ENCODE results near the gene TAF1. TPM values are rescaled to one million over a fixed set of nuclear protein-coding genes. Genes with fewer than 3 reads are reported as not detected.
"Not testable (repeated sequence)": the region's sequence is repeated elsewhere in the genome, so short reads cannot be mapped to it uniquely, and the experiment has no call there.

Gene TAF1
- total RNA-seq, 5 donors from 2014 or later (not counting 1 experiment from before 2014, with no cell fraction given) = 61.4 to 70.0 (median 63.3) TPM

DNA sequence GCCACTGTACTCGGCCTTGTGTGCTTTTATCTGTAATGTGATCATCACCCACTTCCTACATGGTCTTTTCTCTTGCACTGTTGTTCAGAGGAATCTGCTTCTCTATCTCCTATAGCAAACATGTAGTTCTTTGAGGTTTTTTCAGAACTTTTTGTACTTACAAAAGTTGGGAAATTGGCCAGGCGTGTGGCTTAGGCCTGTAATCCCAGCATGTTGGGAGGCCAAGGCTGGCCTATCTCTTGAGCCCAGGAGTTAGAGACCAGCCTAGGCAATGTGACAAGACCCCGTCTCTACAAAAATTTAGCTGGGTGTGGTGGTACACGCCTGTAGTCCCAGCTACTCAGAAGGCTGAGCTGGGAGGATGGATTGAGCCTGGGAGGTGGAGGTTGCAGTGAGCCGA lies 30.4 kb downstream of the TAF1 start:
- no peak overlapping the region for H3K4me3 ChIP-seq (ENCODE audit: control insufficient read depth in 1 of 2, extremely low read depth in 1 of 2, low read length in 1 of 2)
- no peak overlapping the region for H3K27ac Mint-ChIP-seq
- ChIA-PET CTCF (interaction anchor here in 1 of 2 donors (0.9 kb wide), 1 partner anchor 24 kb away, joined by 5 read pairs; no protein-coding TSS in a partner anchor), POLR2A (no interaction called here)
- H3K9me3 ChIP-seq = no peaks in the 10 kb centered on the region
- no peak for DNase-seq
- no CpG with 5 or more reads among the region's 5 CpGs for WGBS (ENCODE audit: insufficient coverage)
- peaks cover 0 to 3% (median 2%) of the 10 kb centered on the region in 3 donors for H3K4me1 Mint-ChIP-seq
- H3K36me3 Mint-ChIP-seq = peaks cover 39% of the 10 kb centered on the region
- peaks cover 4 to 68% of the 10 kb centered on the region in 2 donors for H3K36me3 ChIP-seq (ENCODE audit: control insufficient read depth in 2 of 2, extremely low read depth in 1 of 2, insufficient read depth in 1 of 2, low read length in 1 of 2)
- H3K4me3 Mint-ChIP-seq = no peak overlapping the region
- no peak overlapping the region for H3K27ac ChIP-seq (ENCODE audit: low read length)
- no peak for ATAC-seq (replicated peaks in 1 of 4)
- peaks cover 0 to 4% of the 10 kb centered on the region in 2 donors for H3K27me3 Mint-ChIP-seq
- no peaks in the 10 kb centered on the region for H3K9me3 Mint-ChIP-seq
- H3K4me1 ChIP-seq (ENCODE audit: control insufficient read depth in 1 of 2, extremely low read depth in 1 of 2, insufficient read depth in 2 of 2, low read length in 2 of 2) = no peaks in the 10 kb centered on the region
- no peaks in the 10 kb centered on the region for H3K27me3 ChIP-seq (replicated peaks in 1 of 2; ENCODE audit: control insufficient read depth in 2 of 2, extremely low read depth in 1 of 2, insufficient read depth in 2 of 2, low read length in 1 of 2)

DNA sequence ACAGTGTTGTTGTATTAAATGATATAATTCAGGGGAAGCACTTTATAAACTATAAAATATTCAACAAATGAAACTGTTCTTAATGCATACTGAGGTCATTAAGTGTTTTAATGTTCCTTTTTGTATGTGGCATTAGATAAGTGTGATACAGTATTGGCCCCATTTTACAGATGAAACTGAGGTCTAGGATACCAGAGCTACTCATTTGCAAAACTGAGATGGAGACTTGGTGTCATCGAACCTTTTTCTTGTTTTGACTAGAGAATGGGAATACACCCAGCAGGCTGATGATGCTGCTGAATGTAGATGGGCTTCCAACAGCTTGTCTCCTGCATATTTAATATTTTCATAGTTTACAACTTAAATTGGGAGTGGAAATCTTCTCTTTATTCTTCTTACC lies 34.6 kb downstream of the TAF1 start:
- peaks cover 0 to 2% (median 0%) of the 10 kb centered on the region in 3 donors for H3K4me1 Mint-ChIP-seq
- no peaks in the 10 kb centered on the region for H3K27me3 Mint-ChIP-seq
- POLR2A ChIA-PET = no interaction called here
- CTCF ChIA-PET = no interaction called here
- H3K36me3 Mint-ChIP-seq = peaks cover 26% of the 10 kb centered on the region
- no peak overlapping the region for H3K27ac ChIP-seq (ENCODE audit: low read length)
- no peaks in the 10 kb centered on the region for H3K9me3 ChIP-seq
- DNase-seq (no peak), ATAC-seq (replicated peaks in 1 of 4) (no peak)
- H3K4me3 Mint-ChIP-seq = no peak overlapping the region
- no CpG with 5 or more reads among the region's 1 CpG for WGBS (ENCODE audit: insufficient coverage)
- H3K36me3 ChIP-seq (ENCODE audit: control insufficient read depth in 2 of 2, extremely low read depth in 1 of 2, insufficient read depth in 1 of 2, low read length in 1 of 2) = peaks cover 10 to 45% of the 10 kb centered on the region in 2 donors
- H3K27ac Mint-ChIP-seq = peak overlapping the region in 1 of 2 donors; percentile 58
- no peak overlapping the region for H3K4me3 ChIP-seq (ENCODE audit: control insufficient read depth in 1 of 2, extremely low read depth in 1 of 2, low read length in 1 of 2)
- no peaks in the 10 kb centered on the region for H3K4me1 ChIP-seq (ENCODE audit: control insufficient read depth in 1 of 2, extremely low read depth in 1 of 2, insufficient read depth in 2 of 2, low read length in 2 of 2)
- no peaks in the 10 kb centered on the region for H3K27me3 ChIP-seq (replicated peaks in 1 of 2; ENCODE audit: control insufficient read depth in 2 of 2, extremely low read depth in 1 of 2, insufficient read depth in 2 of 2, low read length in 1 of 2)
- H3K9me3 Mint-ChIP-seq = no peaks in the 10 kb centered on the region

DNA sequence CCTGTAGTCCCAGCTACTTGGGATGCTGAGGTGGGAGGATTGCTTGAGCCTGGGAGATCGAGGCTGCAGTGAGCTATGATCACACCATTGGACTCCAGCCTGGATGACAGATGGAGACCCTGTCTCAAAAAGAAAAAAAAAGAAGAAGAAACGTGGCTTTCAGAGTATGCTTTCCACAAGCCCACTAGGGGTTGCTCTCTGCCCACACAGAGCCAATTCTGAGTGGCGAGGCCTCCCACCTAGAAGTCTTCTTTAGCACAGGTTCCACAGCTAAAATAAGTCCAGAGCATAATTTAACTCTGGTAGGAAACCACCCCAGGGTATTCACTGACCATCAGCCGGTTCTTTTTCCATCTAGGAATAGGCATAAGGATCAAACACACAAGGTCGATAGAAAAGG lies 50.1 kb downstream of the TAF1 start:
- H3K4me1 ChIP-seq (ENCODE audit: control insufficient read depth in 1 of 2, extremely low read depth in 1 of 2, insufficient read depth in 2 of 2, low read length in 2 of 2); CTCF ChIA-PET; H3K9me3 ChIP-seq; H3K27ac Mint-ChIP-seq; H3K4me3 Mint-ChIP-seq; DNase-seq; POLR2A ChIA-PET; H3K27ac ChIP-seq (ENCODE audit: low read length); H3K9me3 Mint-ChIP-seq; H3K4me3 ChIP-seq (ENCODE audit: control insufficient read depth in 1 of 2, extremely low read depth in 1 of 2, low read length in 1 of 2); H3K27me3 ChIP-seq (replicated peaks in 1 of 2; ENCODE audit: control insufficient read depth in 2 of 2, extremely low read depth in 1 of 2, insufficient read depth in 2 of 2, low read length in 1 of 2); H3K27me3 Mint-ChIP-seq; H3K4me1 Mint-ChIP-seq: not testable (repeated sequence)
- peak in 1 of 4 experiments; percentile 38 for ATAC-seq (replicated peaks in 1 of 4)
- no CpG with 5 or more reads among the region's 5 CpGs for WGBS (ENCODE audit: insufficient coverage)
- H3K36me3 Mint-ChIP-seq = peaks cover 18% of the 10 kb centered on the region
- H3K36me3 ChIP-seq (ENCODE audit: control insufficient read depth in 2 of 2, extremely low read depth in 1 of 2, insufficient read depth in 1 of 2, low read length in 1 of 2) = peaks cover 0 to 25% of the 10 kb centered on the region in 2 donors

DNA sequence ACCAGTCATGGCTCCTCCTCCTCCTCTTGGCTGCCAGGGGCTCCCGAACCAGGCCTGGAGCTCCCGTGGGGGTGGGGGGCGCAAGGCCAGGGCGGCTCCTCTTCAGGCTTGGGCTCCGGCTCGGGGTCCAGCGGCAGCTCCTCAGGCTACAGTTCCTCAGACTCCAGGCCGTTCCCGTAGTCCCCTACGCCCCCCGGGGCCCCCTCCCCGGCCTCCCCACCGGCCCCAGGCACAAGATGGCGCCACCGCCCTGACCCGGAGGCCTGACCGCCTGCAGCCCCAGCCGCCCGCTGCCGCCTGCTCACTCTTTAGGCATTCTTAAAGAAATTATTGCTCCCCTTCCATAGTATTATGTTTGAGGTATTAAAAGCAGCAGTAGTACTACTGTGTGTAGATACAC lies 54.5 kb downstream of the TAF1 start:
- Histone ChIP-seq H3K4me3 (ENCODE audit: control insufficient read depth in 1 of 2, extremely low read depth in 1 of 2, low read length in 1 of 2) (no peak overlapping the region), H3K27ac (ENCODE audit: low read length) (no peak overlapping the region), H3K4me1 (ENCODE audit: control insufficient read depth in 1 of 2, extremely low read depth in 1 of 2, insufficient read depth in 2 of 2, low read length in 2 of 2) (no peaks in the 10 kb centered on the region), H3K36me3 (ENCODE audit: control insufficient read depth in 2 of 2, extremely low read depth in 1 of 2, insufficient read depth in 1 of 2, low read length in 1 of 2) (peaks cover 0 to 42% of the 10 kb centered on the region in 2 donors), H3K27me3 (replicated peaks in 1 of 2; ENCODE audit: control insufficient read depth in 2 of 2, extremely low read depth in 1 of 2, insufficient read depth in 2 of 2, low read length in 1 of 2) (no peaks in the 10 kb centered on the region), H3K9me3 (no peaks in the 10 kb centered on the region)
- POLR2A ChIA-PET = no interaction called here
- WGBS (ENCODE audit: insufficient coverage) = no CpG with 5 or more reads among the region's 20 CpGs
- DNase-seq (no peak), ATAC-seq (replicated peaks in 1 of 4) (no peak)
- H3K27me3 Mint-ChIP-seq = peaks cover 0 to 6% of the 10 kb centered on the region in 2 donors
- no peak overlapping the region for H3K27ac Mint-ChIP-seq
- CTCF ChIA-PET = no interaction called here
- H3K36me3 Mint-ChIP-seq = peaks cover 25% of the 10 kb centered on the region
- no peaks in the 10 kb centered on the region for H3K9me3 Mint-ChIP-seq
- no peak overlapping the region for H3K4me3 Mint-ChIP-seq
- H3K4me1 Mint-ChIP-seq = no peaks in the 10 kb centered on the region

DNA sequence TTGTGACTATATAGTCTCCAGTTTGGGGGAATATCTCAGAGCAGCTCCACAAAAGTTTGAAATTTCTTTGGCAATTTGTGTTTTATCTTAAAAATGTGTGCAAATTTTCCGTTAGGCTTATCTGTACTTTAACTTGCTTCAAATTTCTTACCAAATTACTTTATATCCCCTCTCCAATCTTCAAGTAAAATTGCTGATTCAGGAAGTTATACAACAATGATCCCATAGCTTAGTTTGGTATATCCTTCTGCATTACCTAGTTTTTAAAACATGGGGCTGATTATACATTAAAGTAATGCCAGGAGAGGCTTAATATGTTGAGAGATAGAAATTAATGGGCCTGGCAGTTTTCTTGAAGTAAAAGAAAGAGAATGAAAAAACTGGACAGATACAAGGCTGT lies 66.6 kb downstream of the TAF1 start:
- Histone ChIP-seq H3K27ac (ENCODE audit: low read length) (no peak overlapping the region), H3K36me3 (ENCODE audit: control insufficient read depth in 2 of 2, extremely low read depth in 1 of 2, insufficient read depth in 1 of 2, low read length in 1 of 2) (peaks cover 0 to 9% of the 10 kb centered on the region in 2 donors), H3K9me3 (no peaks in the 10 kb centered on the region), H3K27me3 (replicated peaks in 1 of 2; ENCODE audit: control insufficient read depth in 2 of 2, extremely low read depth in 1 of 2, insufficient read depth in 2 of 2, low read length in 1 of 2) (no peaks in the 10 kb centered on the region), H3K4me3 (ENCODE audit: control insufficient read depth in 1 of 2, extremely low read depth in 1 of 2, low read length in 1 of 2) (no peak overlapping the region), H3K4me1 (ENCODE audit: control insufficient read depth in 1 of 2, extremely low read depth in 1 of 2, insufficient read depth in 2 of 2, low read length in 2 of 2) (no peaks in the 10 kb centered on the region)
- DNase-seq (no peak), ATAC-seq (replicated peaks in 1 of 4) (no peak)
- no peaks in the 10 kb centered on the region for H3K4me1 Mint-ChIP-seq
- ChIA-PET CTCF (no interaction called here), POLR2A (interaction anchor here in 1 of 2 donors (0.6 to 0.7 kb wide), 2 partner anchors 43 to 75 kb away, joined by 3 to 12 read pairs; no protein-coding TSS in a partner anchor)
- H3K36me3 Mint-ChIP-seq = peaks cover 25% of the 10 kb centered on the region
- no peak overlapping the region for H3K4me3 Mint-ChIP-seq
- H3K27me3 Mint-ChIP-seq = peaks cover 0 to 5% of the 10 kb centered on the region in 2 donors
- no CpG with 5 or more reads among the region's 1 CpG for WGBS (ENCODE audit: insufficient coverage)
- no peaks in the 10 kb centered on the region for H3K9me3 Mint-ChIP-seq
- H3K27ac Mint-ChIP-seq = no peak overlapping the region

DNA sequence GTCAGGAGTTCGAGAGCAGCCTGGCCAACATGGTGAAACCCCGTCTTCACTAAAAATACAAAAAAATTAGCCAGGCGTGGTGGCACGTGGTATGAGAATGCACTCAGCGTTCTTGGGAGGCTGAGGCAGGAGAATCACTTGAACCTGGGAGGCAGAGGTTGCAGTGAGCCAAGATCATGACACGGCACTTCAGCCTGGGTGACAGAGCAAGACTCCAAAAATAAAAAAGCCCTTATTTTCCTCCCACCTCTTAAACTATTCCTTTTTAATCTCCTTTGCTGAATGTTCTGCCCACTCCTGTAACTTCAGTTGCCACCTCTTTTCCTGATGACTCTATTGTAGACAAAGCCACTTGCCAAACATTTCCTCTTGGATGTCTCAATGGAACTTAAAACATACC lies 72.6 kb downstream of the TAF1 start:
- Mint-ChIP-seq H3K4me3 (no peak overlapping the region), H3K27ac (no peak overlapping the region), H3K4me1 (peaks cover 3 to 12% (median 4%) of the 10 kb centered on the region in 3 donors), H3K27me3 (no peaks in the 10 kb centered on the region), H3K9me3 (no peaks in the 10 kb centered on the region), H3K36me3 (peaks cover 32% of the 10 kb centered on the region)
- Histone ChIP-seq H3K4me1 (ENCODE audit: control insufficient read depth in 1 of 2, extremely low read depth in 1 of 2, insufficient read depth in 2 of 2, low read length in 2 of 2) (no peaks in the 10 kb centered on the region), H3K27ac (ENCODE audit: low read length) (no peak overlapping the region), H3K27me3 (replicated peaks in 1 of 2; ENCODE audit: control insufficient read depth in 2 of 2, extremely low read depth in 1 of 2, insufficient read depth in 2 of 2, low read length in 1 of 2) (no peaks in the 10 kb centered on the region), H3K36me3 (ENCODE audit: control insufficient read depth in 2 of 2, extremely low read depth in 1 of 2, insufficient read depth in 1 of 2, low read length in 1 of 2) (peaks cover 0 to 2% of the 10 kb centered on the region in 2 donors), H3K4me3 (ENCODE audit: control insufficient read depth in 1 of 2, extremely low read depth in 1 of 2, low read length in 1 of 2) (no peak overlapping the region), H3K9me3 (no peaks in the 10 kb centered on the region)
- POLR2A ChIA-PET = no interaction called here
- DNase-seq (no peak), ATAC-seq (replicated peaks in 1 of 4) (no peak)
- CTCF ChIA-PET = no interaction called here
- WGBS (ENCODE audit: insufficient coverage) = 100% methylated on average over 2 of the region's 6 CpGs

DNA sequence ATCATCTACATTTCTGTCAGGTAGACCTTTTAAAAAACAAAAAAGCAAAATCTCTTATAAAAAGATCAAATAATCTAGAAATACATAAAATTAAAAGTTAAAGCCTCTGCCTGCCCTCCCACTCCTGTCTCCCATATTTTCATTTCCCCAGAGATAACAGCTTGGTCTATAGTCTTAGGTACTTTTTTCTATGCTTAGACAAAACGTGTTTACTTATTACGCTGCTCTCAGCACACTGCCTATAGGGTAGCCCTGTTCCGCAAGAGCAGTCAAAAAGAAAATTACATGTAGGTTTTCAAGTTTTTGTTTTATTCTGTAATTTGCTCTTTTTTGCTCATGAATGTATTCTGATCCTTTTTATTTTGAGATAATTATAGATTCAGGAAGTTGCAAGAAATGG lies 73.3 kb downstream of the TAF1 start:
- H3K4me1 ChIP-seq (ENCODE audit: control insufficient read depth in 1 of 2, extremely low read depth in 1 of 2, insufficient read depth in 2 of 2, low read length in 2 of 2) = no peaks in the 10 kb centered on the region
- DNase-seq (no peak), ATAC-seq (replicated peaks in 1 of 4) (no peak)
- WGBS (ENCODE audit: insufficient coverage) = no CpG with 5 or more reads among the region's 3 CpGs
- H3K4me1 Mint-ChIP-seq = peaks cover 3 to 12% (median 4%) of the 10 kb centered on the region in 3 donors
- no peaks in the 10 kb centered on the region for H3K27me3 ChIP-seq (replicated peaks in 1 of 2; ENCODE audit: control insufficient read depth in 2 of 2, extremely low read depth in 1 of 2, insufficient read depth in 2 of 2, low read length in 1 of 2)
- ChIA-PET CTCF (no interaction called here), POLR2A (interaction anchor here (0.6 kb wide), 2 partner anchors 54 to 413 kb away, joined by 3 read pairs; no protein-coding TSS in a partner anchor)
- peak overlapping the region in 1 of 2 donors; percentile 46 for H3K27ac Mint-ChIP-seq
- H3K27me3 Mint-ChIP-seq = no peaks in the 10 kb centered on the region
- H3K9me3 ChIP-seq = no peaks in the 10 kb centered on the region
- no peak overlapping the region for H3K27ac ChIP-seq (ENCODE audit: low read length)
- H3K9me3 Mint-ChIP-seq = no peaks in the 10 kb centered on the region
- H3K4me3 Mint-ChIP-seq = no peak overlapping the region
- no peak overlapping the region for H3K4me3 ChIP-seq (ENCODE audit: control insufficient read depth in 1 of 2, extremely low read depth in 1 of 2, low read length in 1 of 2)
- H3K36me3 ChIP-seq (ENCODE audit: control insufficient read depth in 2 of 2, extremely low read depth in 1 of 2, insufficient read depth in 1 of 2, low read length in 1 of 2) = peaks cover 0 to under 1% of the 10 kb centered on the region in 2 donors
- peaks cover 30% of the 10 kb centered on the region for H3K36me3 Mint-ChIP-seq

Measured in T-cell (primary cell).